Neural cell (in vitro differentiated cells): Measurements from ENCODE around the gene RBM4.

Experiments used
- EP300 ChIP-seq: fragments of 450-650 bp; conservative IDR thresholded peaks from 2 replicates; pipeline ENCODE4 v1.6.1; 2014; ENCODE audit warnings: antibody characterized with exemption, mild to moderate bottlenecking, moderate library complexity; ENCODE audit not compliant: poor library complexity, severe bottlenecking
- EZH2 ChIP-seq: fragments of 200-600, 300-800 bp; shearing (Covaris generic), sonication (generic); IDR thresholded peaks from 2 replicates; pipeline ENCODE4 v1.6.1; 2014; ENCODE audit warnings: antibody characterized with exemption, low read length, borderline replicate concordance, mild to moderate bottlenecking; ENCODE audit not compliant: insufficient read depth, poor library complexity, severe bottlenecking
- MXI1 ChIP-seq: fragments of 450-650 bp; conservative IDR thresholded peaks from 2 replicates; pipeline ENCODE4 v1.6.1; 2014; ENCODE audit warnings: antibody characterized with exemption, mild to moderate bottlenecking; ENCODE audit not compliant: poor library complexity, severe bottlenecking
- POLR2AphosphoS5 ChIP-seq: IDR thresholded peaks from 2 replicates; pipeline ENCODE4 v1.6.1; 2012
- RAD21 ChIP-seq: fragments of 450-650 bp; conservative IDR thresholded peaks from 2 replicates; pipeline ENCODE4 v1.6.1; 2014; ENCODE audit warnings: antibody characterized with exemption, mild to moderate bottlenecking, moderate library complexity
- SMC3 ChIP-seq: fragments of 450-650 bp; conservative IDR thresholded peaks from 2 replicates; pipeline ENCODE4 v1.6.1; 2014; ENCODE audit warnings: antibody characterized with exemption, mild to moderate bottlenecking, moderate library complexity; ENCODE audit not compliant: poor library complexity
- TAF1 ChIP-seq: IDR thresholded peaks from 2 replicates; pipeline ENCODE4 v1.6.1; 2012; ENCODE audit warnings: low read depth
- TF ChIP-seq, protein P1 (sequence below): fragments of 450-650 bp; IDR thresholded peaks from 2 replicates; pipeline ENCODE4 v1.5.1; 2014; ENCODE audit warnings: antibody characterized with exemption, mild to moderate bottlenecking, moderate library complexity; ENCODE audit not compliant: poor library complexity, severe bottlenecking
- TF ChIP-seq, protein P2 (sequence below): IDR thresholded peaks from 2 replicates; pipeline ENCODE4 v1.6.1; 2012; ENCODE audit warnings: borderline replicate concordance

DNA sequence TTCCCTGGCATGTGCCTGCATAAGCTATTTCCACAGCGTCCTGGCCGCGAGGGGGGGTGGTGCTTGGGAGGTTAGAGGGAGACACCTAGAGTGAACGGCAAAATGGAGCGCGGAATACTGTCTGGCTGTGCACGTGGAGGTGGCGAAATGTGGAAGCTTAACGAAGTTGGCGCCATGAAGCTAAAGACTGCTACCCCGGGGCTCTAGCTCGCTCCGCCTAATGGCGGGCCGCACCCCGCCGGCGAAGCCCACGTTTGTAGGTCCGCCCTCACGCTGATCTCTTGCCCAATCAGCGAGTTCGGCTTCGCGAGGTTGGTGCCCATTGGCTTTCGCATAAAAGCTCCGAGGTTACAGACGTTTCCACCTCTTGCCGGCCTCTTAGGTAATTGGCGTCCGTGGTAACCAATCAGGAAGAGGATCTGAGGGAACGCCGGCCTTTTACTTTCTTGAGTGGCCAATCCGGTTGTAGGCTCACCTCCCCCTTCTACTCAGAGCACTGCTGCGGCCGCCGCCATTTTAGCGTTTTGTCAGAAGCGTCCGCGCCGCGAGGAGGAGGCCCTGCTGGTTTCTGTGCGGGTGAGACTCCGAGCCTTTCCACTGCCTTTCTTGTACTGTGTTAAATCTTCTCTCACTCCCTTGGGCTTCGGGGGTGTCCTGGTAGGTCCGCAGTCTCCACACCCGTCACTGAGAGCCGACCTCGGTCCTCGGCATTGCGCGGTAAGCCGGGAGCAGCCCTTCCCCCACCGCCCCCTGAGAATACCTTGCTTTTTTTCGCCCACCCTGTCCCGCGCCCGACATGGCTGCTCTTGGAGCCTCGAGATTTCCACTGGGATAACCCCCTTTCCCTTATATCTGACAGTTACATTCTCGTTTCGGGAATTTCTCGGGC, at the start of gene RBM4:
- TF ChIP-seq, protein P1, sequence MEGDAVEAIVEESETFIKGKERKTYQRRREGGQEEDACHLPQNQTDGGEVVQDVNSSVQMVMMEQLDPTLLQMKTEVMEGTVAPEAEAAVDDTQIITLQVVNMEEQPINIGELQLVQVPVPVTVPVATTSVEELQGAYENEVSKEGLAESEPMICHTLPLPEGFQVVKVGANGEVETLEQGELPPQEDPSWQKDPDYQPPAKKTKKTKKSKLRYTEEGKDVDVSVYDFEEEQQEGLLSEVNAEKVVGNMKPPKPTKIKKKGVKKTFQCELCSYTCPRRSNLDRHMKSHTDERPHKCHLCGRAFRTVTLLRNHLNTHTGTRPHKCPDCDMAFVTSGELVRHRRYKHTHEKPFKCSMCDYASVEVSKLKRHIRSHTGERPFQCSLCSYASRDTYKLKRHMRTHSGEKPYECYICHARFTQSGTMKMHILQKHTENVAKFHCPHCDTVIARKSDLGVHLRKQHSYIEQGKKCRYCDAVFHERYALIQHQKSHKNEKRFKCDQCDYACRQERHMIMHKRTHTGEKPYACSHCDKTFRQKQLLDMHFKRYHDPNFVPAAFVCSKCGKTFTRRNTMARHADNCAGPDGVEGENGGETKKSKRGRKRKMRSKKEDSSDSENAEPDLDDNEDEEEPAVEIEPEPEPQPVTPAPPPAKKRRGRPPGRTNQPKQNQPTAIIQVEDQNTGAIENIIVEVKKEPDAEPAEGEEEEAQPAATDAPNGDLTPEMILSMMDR = peak; percentile 28
- TF ChIP-seq POLR2AphosphoS5 = peak; percentile 98
- TF ChIP-seq, protein P2, sequence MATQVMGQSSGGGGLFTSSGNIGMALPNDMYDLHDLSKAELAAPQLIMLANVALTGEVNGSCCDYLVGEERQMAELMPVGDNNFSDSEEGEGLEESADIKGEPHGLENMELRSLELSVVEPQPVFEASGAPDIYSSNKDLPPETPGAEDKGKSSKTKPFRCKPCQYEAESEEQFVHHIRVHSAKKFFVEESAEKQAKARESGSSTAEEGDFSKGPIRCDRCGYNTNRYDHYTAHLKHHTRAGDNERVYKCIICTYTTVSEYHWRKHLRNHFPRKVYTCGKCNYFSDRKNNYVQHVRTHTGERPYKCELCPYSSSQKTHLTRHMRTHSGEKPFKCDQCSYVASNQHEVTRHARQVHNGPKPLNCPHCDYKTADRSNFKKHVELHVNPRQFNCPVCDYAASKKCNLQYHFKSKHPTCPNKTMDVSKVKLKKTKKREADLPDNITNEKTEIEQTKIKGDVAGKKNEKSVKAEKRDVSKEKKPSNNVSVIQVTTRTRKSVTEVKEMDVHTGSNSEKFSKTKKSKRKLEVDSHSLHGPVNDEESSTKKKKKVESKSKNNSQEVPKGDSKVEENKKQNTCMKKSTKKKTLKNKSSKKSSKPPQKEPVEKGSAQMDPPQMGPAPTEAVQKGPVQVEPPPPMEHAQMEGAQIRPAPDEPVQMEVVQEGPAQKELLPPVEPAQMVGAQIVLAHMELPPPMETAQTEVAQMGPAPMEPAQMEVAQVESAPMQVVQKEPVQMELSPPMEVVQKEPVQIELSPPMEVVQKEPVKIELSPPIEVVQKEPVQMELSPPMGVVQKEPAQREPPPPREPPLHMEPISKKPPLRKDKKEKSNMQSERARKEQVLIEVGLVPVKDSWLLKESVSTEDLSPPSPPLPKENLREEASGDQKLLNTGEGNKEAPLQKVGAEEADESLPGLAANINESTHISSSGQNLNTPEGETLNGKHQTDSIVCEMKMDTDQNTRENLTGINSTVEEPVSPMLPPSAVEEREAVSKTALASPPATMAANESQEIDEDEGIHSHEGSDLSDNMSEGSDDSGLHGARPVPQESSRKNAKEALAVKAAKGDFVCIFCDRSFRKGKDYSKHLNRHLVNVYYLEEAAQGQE = peak; percentile 90
- TF ChIP-seq EP300 = peak; percentile 74
- no peak for TF ChIP-seq EZH2
- no peak for TF ChIP-seq SMC3
- peak; percentile 19 for TF ChIP-seq RAD21
- peak; percentile 98 for TF ChIP-seq TAF1
- TF ChIP-seq MXI1 = peak; percentile 98
